GM19193 (cell line): ENCODE results near the gene ENG.

Source experiments
- POLR2A ChIP-seq: IDR thresholded peaks from 4 replicates; pipeline ENCODE4 v1.6.1; 2011; ENCODE audit not compliant: insufficient read depth, insufficient read length; ENCODE audit errors: extremely low read depth

Gene ENG

DNA sequence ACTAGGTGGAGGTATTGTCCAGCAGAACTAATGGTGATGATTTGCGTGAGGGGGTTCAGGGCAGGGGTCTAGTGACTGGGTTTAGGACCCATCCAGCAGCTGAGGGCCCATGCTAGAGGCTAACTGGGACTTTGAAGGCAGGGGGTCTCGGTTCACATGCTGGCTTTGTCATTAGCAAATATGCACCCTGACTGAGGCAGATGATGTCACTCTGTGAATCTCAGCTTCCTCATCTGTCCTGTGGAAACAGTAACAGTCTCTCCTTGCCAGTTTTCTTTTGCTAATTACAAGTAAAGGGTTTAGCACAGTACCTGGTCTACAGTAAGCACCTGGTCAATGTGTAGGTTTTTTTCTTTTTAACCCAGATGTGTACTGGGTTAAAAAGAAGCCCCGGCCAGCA lies 81.2 kb downstream of the ENG start:
- TF ChIP-seq POLR2A, result no peak

- no peak for TF ChIP-seq POLR2A
Observed at GRCh38 chr9:127772603-127773002, 81.9 kb downstream of the ENG start.

- no peak for TF ChIP-seq POLR2A
Observed at GRCh38 chr9:127771570-127772189, 82.8 kb downstream of the ENG start.

- no peak for TF ChIP-seq POLR2A
Observed at GRCh38 chr9:127770905-127771569, 83.4 kb downstream of the ENG start.

GRCh38 chr9:127770583-127770904 lies 83.9 kb downstream of the ENG start:
- no peak for TF ChIP-seq POLR2A

DNA sequence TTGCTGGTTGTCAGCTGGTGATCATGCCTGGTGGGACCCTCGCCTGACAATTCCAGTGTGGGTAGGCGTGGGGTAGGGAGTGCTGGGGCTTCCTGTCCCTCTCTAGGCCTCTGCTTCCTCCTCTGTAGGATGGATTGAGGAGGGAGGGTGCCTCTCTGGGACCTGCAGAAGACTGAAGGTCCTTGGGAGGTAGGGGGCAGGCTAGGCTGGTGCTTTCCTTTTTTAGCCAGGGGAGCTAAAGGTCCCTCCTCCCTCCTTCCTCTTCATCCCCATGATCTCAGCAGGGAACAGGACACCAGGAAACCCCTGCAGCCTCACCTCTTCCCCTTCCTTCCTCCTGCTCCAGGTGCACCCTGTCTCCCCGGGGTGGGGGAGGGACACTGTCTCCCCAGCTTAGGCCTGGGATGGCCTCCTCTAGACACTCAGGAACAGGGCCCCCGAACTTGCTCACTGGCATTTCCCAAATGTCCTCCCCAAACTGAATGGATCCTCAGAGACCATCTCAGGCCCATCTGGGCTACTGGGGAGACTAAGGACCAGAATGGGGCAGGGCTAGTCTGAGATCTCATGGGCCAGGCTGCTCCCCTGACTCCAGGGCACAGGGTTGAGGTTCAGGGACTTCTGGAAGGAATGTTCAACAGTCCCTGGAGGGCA lies 84.4 kb downstream of the ENG start:
- no peak for TF ChIP-seq POLR2A

DNA sequence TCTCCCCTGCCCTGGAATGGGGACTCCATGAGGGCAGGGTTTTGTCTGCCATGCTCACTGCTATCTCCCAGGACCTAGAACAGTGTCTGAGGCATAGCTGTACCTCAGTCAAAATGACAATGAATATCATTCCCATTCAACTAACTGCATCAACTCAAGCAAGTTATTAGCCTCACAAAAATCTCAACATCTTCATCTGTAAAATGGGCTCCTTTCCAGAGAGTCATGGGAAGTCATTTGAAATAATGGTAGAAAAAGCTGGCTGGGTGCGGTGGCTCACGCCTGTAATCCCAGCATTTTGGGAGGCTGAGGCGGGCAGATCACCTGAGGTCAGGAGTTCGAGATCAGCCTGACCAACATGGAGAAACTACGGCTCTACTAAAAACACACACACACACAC lies 85.4 kb downstream of the ENG start:
- TF ChIP-seq POLR2A, result no peak

DNA sequence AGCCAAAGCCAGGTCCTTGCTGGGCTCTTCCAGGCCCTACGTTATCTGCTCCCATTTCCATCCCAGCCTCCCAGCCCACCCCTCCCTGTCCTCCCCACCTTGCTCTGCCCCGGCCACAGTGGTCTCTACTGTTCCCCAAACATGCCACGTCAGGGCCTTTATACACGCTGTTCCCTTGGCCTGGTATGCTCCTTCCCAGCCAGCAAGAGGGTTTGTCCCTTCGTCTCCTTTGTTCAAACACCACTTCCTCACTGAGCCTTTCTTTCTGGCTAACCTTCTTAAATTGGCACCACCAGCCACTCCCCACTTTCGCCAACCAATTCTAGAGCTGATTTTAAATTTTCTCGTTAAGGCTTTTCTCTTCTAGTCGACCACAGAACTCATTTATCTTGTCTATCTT lies 85.8 kb downstream of the ENG start:
- TF ChIP-seq POLR2A, result no peak

GRCh38 chr9:127767909-127768331 lies 86.5 kb downstream of the ENG start:
- no peak for TF ChIP-seq POLR2A

- no peak for TF ChIP-seq POLR2A
Observed at GRCh38 chr9:127767410-127767809, 87.0 kb downstream of the ENG start.

- no peak for TF ChIP-seq POLR2A
Observed at GRCh38 chr9:127765418-127765817, 89.0 kb downstream of the ENG start.
